GM21528 (cell line): Measurements from ENCODE around the gene NTM.
"Not testable (repeated sequence)": the region's sequence is repeated elsewhere in the genome, so short reads cannot be mapped to it uniquely, and the experiment has no call there.

Experiments
- ATAC-seq: cut with Tn5 transposase; IDR thresholded peaks from one replicate; pipeline ENCODE4 v1.9.1; 2021; ENCODE audit warnings: mild to moderate bottlenecking, moderate library complexity; ENCODE audit not compliant: unreplicated experiment, low FRiP score

The NTM gene

GRCh38 chr11:131678658-131679340 is 308.4 kb downstream of the NTM start:
- ATAC-seq = no peak

GRCh38 chr11:131680448-131680847 is 310.0 kb downstream of the NTM start:
- not testable (repeated sequence) for ATAC-seq

GRCh38 chr11:131681920-131682319 is 311.5 kb downstream of the NTM start:
- ATAC-seq = no peak

GRCh38 chr11:131682373-131683015 is 312.1 kb downstream of the NTM start:
- ATAC-seq = no peak

- no peak for ATAC-seq
These were observed 312.7 kb downstream of the NTM start for GRCh38 chr11:131683131-131683530.

GRCh38 chr11:131683666-131684065 is 313.3 kb downstream of the NTM start:
- ATAC-seq = no peak

- no peak for ATAC-seq
These were observed 314.0 kb downstream of the NTM start for GRCh38 chr11:131684111-131685060.

- no peak for ATAC-seq
These were observed 314.8 kb downstream of the NTM start for GRCh38 chr11:131685206-131685605.

- no peak for ATAC-seq
These were observed 315.5 kb downstream of the NTM start for GRCh38 chr11:131685906-131686305.

- ATAC-seq = no peak
These were observed 316.4 kb downstream of the NTM start for GRCh38 chr11:131686836-131687235.

- no peak for ATAC-seq
These were observed 317.1 kb downstream of the NTM start for GRCh38 chr11:131687291-131688047.

GRCh38 chr11:131688048-131688693 is 317.8 kb downstream of the NTM start:
- ATAC-seq = peak; percentile 77

GRCh38 chr11:131689049-131689925 is 318.9 kb downstream of the NTM start:
- ATAC-seq = no peak

GRCh38 chr11:131690362-131690761 is 319.9 kb downstream of the NTM start:
- ATAC-seq = no peak

- ATAC-seq = no peak
These were observed 320.4 kb downstream of the NTM start for GRCh38 chr11:131690776-131691175.

GRCh38 chr11:131691181-131692041 is 321.0 kb downstream of the NTM start:
- no peak for ATAC-seq

GRCh38 chr11:131692151-131692550 is 321.7 kb downstream of the NTM start:
- ATAC-seq = no peak

GRCh38 chr11:131692961-131693360 is 322.5 kb downstream of the NTM start:
- ATAC-seq = no peak
